HEK293T (cell line): ENCODE measurements around the gene CRY2.

Source experiments
- BHLHE40 ChIP-seq: fragments of 450-650 bp; IDR thresholded peaks from 2 replicates; pipeline ENCODE4 v1.6.1; 2016; ENCODE audit warnings: mild to moderate bottlenecking, moderate library complexity, borderline replicate concordance
- FOXM1 ChIP-seq: fragments of 450-650 bp; IDR thresholded peaks from 2 replicates; pipeline ENCODE4 v1.6.1; 2017; ENCODE audit warnings: mild to moderate bottlenecking, borderline replicate concordance
- HDGF ChIP-seq: fragments of 450-650 bp; IDR thresholded peaks from 2 replicates; pipeline ENCODE4 v1.6.1; 2017; ENCODE audit warnings: antibody characterized with exemption, borderline replicate concordance
- L3MBTL2 ChIP-seq: fragments of 450-650 bp; conservative IDR thresholded peaks from 2 replicates; pipeline ENCODE4 v1.6.1; 2016; ENCODE audit warnings: mild to moderate bottlenecking
- NFRKB ChIP-seq: fragments of 450-650 bp; IDR thresholded peaks from 2 replicates; pipeline ENCODE4 v1.6.1; 2016; ENCODE audit warnings: mild to moderate bottlenecking, moderate library complexity
- PKNOX1 ChIP-seq: fragments of 450-650 bp; IDR thresholded peaks from 2 replicates; pipeline ENCODE4 v1.6.1; 2016
- SP1 ChIP-seq: fragments of 450-650 bp; IDR thresholded peaks from 2 replicates; pipeline ENCODE4 v1.6.1; 2017
- SUZ12 ChIP-seq: fragments of 450-650 bp; IDR thresholded peaks from 2 replicates; pipeline ENCODE4 v1.6.1; 2016; ENCODE audit warnings: mild to moderate bottlenecking
- TARDBP ChIP-seq: fragments of 450-650 bp; IDR thresholded peaks from 2 replicates; pipeline ENCODE4 v1.6.1; 2016

GRCh38 chr11:45906965-45907611 lies 59.8 kb downstream of the CRY2 start, which contains the start of gene FREY1:
- TF ChIP-seq FOXM1 (no peak), TARDBP (no peak), SP1 (no peak), L3MBTL2 (no peak), PKNOX1 (no peak), NFRKB (no peak), SUZ12 (no peak), HDGF (no peak), BHLHE40 (no peak)
